HCT116 (cell line): ENCODE data around the gene ACLY. TPM values are rescaled to one million over a fixed set of nuclear protein-coding genes. Genes with fewer than 3 reads are reported as not detected.

Experiments used
- ATAC-seq: fragments of 200-7000 bp; cut with Tn5 transposase; 2 replicates; pipeline ENCODE4 v1.9.1; 2020; ENCODE audit warnings: mild to moderate bottlenecking, moderate library complexity
- BruUV-seq: library from RNA; stranded (reverse); fragments of 400-500 nt; replicated peaks from 2 replicates; lab custom pipeline; 2021; lab: Mats Ljungman, UMichigan
- CTCF ChIA-PET: fragments of 300-600 bp; sonication (Branson Sonifier 250); formaldehyde crosslinking; loops from one replicate; lab custom pipeline; 2021; ENCODE audit warnings: antibody characterized with exemption; lab: Charles Lee
- POLR2A ChIA-PET: fragments of 300-600, 350-600 bp; sonication (Branson Sonifier 250); formaldehyde crosslinking; loops from one replicate; lab custom pipeline; 2021; ENCODE audit warnings: antibody characterized with exemption; lab: Charles Lee
- RAD21 ChIA-PET, 2 experiments: fragments of 300-600 bp; sonication (Branson Sonifier 250); formaldehyde crosslinking; loops; one replicate each; lab custom pipeline; 2023; ENCODE audit warnings: low total read pairs in 2 of 2; ENCODE audit not compliant: uncharacterized antibody in 2 of 2, unreplicated experiment in 2 of 2, low non-redundant PET in 1 of 2; lab: Charles Lee
- DNase-seq: peaks from one replicate; pipeline ENCODE4 v3.0.0-alpha.2; 2010; ENCODE audit warnings: low read depth, low spot score
- H2AFZ ChIP-seq: fragments of 200-600 bp; shearing (Covaris generic), sonication (generic); 2 replicates; pipeline ENCODE4 v1.6.1; 2017; ENCODE audit warnings: low read depth, mixed run types, mixed read lengths, antibody characterized with exemption, low read length; ENCODE audit not compliant: poor library complexity, severe bottlenecking
- H3K27ac ChIP-seq: 2 replicates; pipeline ENCODE4 v1.5.1; 2012; ENCODE audit warnings: low read depth, low read length
- H3K27me3 ChIP-seq: fragments of 200-600 bp; sonication (generic); 2 replicates; pipeline ENCODE4 v1.6.1; 2016; ENCODE audit warnings: mixed run types, low read length, mixed read lengths; ENCODE audit not compliant: insufficient read depth
- H3K36me3 ChIP-seq, 2 experiments: fragments of 200-500 bp in 1 of 2; fragments of 200-600 bp in 1 of 2; sonication (Bioruptor generic) in 1 of 2; sonication (generic) in 1 of 2; 2 replicates each; pipeline versions ENCODE4 v1.5.1 to v1.6.1; 2014 to 2016; ENCODE audit warnings: low read length in 2 of 2, inconsistent platforms in 1 of 2, mixed read lengths in 1 of 2, mixed run types in 1 of 2; ENCODE audit not compliant: insufficient read depth in 2 of 2, control insufficient read depth in 1 of 2
- H3K4me1 ChIP-seq, 2 experiments: fragments of 200-600 bp in 1 of 2; sonication (generic) in 1 of 2; 2 replicates each; pipeline versions ENCODE4 v1.5.1 to v1.6.1; 2012 to 2017; ENCODE audit warnings: low read length in 2 of 2, inconsistent platforms in 1 of 2, mild to moderate bottlenecking in 1 of 2, mixed read lengths in 1 of 2, mixed run types in 1 of 2, moderate library complexity in 1 of 2; ENCODE audit not compliant: insufficient read depth in 2 of 2, control insufficient read depth in 1 of 2
- H3K4me2 ChIP-seq: fragments of 200-600 bp; sonication (generic); 2 replicates; pipeline ENCODE4 v1.6.1; 2017; ENCODE audit warnings: mixed run types, low read length, mixed read lengths
- H3K4me3 ChIP-seq, 2 experiments: fragments of 200-600 bp in 1 of 2; sonication (generic) in 1 of 2; replicated peaks in 1 of 2; 2 replicates each; pipeline ENCODE4 v1.5.1; 2011 to 2016; ENCODE audit warnings: low read length in 2 of 2, control low read depth in 1 of 2, low read depth in 1 of 2, mild to moderate bottlenecking in 1 of 2, mixed read lengths in 1 of 2, mixed run types in 1 of 2
- H3K79me2 ChIP-seq: fragments of 200-600 bp; sonication (generic); 2 replicates; pipeline ENCODE4 v1.6.1; 2017; ENCODE audit warnings: mild to moderate bottlenecking, mixed run types, low read length, moderate library complexity, mixed read lengths; ENCODE audit not compliant: insufficient read depth
- H3K9ac ChIP-seq: fragments of 200-600 bp; sonication (generic); 2 replicates; pipeline ENCODE4 v1.6.1; 2016; ENCODE audit warnings: low read length, mixed read lengths
- H3K9me2 ChIP-seq: fragments of 200-600 bp; sonication (generic), shearing (Covaris generic); 2 replicates; pipeline ENCODE4 v1.6.1; 2017; ENCODE audit warnings: mixed run types, mild to moderate bottlenecking, moderate library complexity; ENCODE audit not compliant: insufficient read depth
- H3K9me3 ChIP-seq, 2 experiments: fragments of 200-500 bp in 1 of 2; fragments of 200-600 bp in 1 of 2; sonication (Bioruptor generic) in 1 of 2; sonication (generic) in 1 of 2; 2 replicates each; pipeline ENCODE4 v1.6.1; 2014 to 2017; ENCODE audit warnings: low read length in 2 of 2, mixed read lengths in 2 of 2, inconsistent platforms in 1 of 2, low read depth in 1 of 2, mild to moderate bottlenecking in 1 of 2, mixed run types in 1 of 2, moderate library complexity in 1 of 2; ENCODE audit not compliant: control insufficient read depth in 1 of 2, insufficient read depth in 1 of 2
- H4K20me1 ChIP-seq: fragments of 200-600 bp; sonication (generic), shearing (Covaris generic); 2 replicates; pipeline ENCODE4 v1.6.1; 2017; ENCODE audit warnings: mixed run types, mild to moderate bottlenecking, moderate library complexity; ENCODE audit not compliant: insufficient read depth
- CBX3 ChIP-seq: IDR thresholded peaks from 2 replicates; pipeline ENCODE4 v1.6.1; 2012; ENCODE audit warnings: low read depth
- EZH2 ChIP-seq: fragments of 200-600 bp; sonication (generic); IDR thresholded peaks from 2 replicates; pipeline ENCODE4 v1.6.1; 2017; ENCODE audit warnings: antibody characterized with exemption, mixed run types
- EZH2phosphoT487 ChIP-seq: fragments of 200-600 bp; IDR thresholded peaks from 2 replicates; pipeline ENCODE4 v1.6.1; 2018; ENCODE audit warnings: antibody characterized with exemption, borderline replicate concordance
- FOSL1 ChIP-seq: IDR thresholded peaks from 2 replicates; pipeline ENCODE4 v1.6.1; 2012; ENCODE audit warnings: low read depth
- JUND ChIP-seq: IDR thresholded peaks from 2 replicates; pipeline ENCODE4 v1.6.1; 2012
- POLR2A ChIP-seq: IDR thresholded peaks from 2 replicates; pipeline ENCODE4 v1.7.0; 2011; ENCODE audit warnings: borderline replicate concordance; ENCODE audit not compliant: insufficient read depth, insufficient read length; ENCODE audit errors: extremely low read depth
- POLR2AphosphoS5 ChIP-seq: IDR thresholded peaks from 2 replicates; pipeline ENCODE4 v1.6.1; 2011; ENCODE audit warnings: mild to moderate bottlenecking, low read depth, low read length, moderate library complexity
- RAD21 ChIP-seq: IDR thresholded peaks from 2 replicates; pipeline ENCODE4 v1.6.1; 2012; ENCODE audit warnings: low read depth, mild to moderate bottlenecking
- SIN3A ChIP-seq: IDR thresholded peaks from 2 replicates; pipeline ENCODE4 v1.6.1; 2012; ENCODE audit warnings: low read depth
- SP1 ChIP-seq: IDR thresholded peaks from 2 replicates; pipeline ENCODE4 v1.6.1; 2012; ENCODE audit warnings: low read depth
- ZBTB33 ChIP-seq: IDR thresholded peaks from 2 replicates; pipeline ENCODE4 v1.6.1; 2011; ENCODE audit warnings: mild to moderate bottlenecking, low read length, moderate library complexity; ENCODE audit not compliant: insufficient replicate concordance; ENCODE audit errors: extremely low read depth
- ZFX ChIP-seq: fragments of 450-650 bp; IDR thresholded peaks from 2 replicates; pipeline ENCODE4 v1.6.1; 2017
- ZNF274 ChIP-seq: fragments of 200-500 bp; sonication (Bioruptor generic); IDR thresholded peaks from 2 replicates; pipeline ENCODE4 v1.6.1; 2014; ENCODE audit warnings: mild to moderate bottlenecking, low read depth, low read length, inconsistent platforms
- intact Hi-C: fragments of 100-400 bp; cut with micrococcal nuclease; formaldehyde crosslinking; loops from 2 replicates; pipeline ENCODE4 v1.10.0; 2022
- total RNA-seq: library from RNA; stranded (reverse); gene quantifications from one replicate; pipeline ENCODE4 v1.2.1, GENCODE V29; 2021; ENCODE audit not compliant: unreplicated experiment
- TF ChIP-seq, protein P1 (sequence below), 3 experiments: fragments of 200-600 bp in 1 of 3; sonication (generic) in 1 of 3; IDR thresholded peaks in 2 of 3; conservative IDR thresholded peaks in 1 of 3; 2 replicates each; pipeline ENCODE4 v1.5.1; 2012 to 2017; ENCODE audit warnings: low read depth in 2 of 3, low read length in 2 of 3, antibody characterized with exemption in 1 of 3, borderline replicate concordance in 1 of 3, control low read depth in 1 of 3, mild to moderate bottlenecking in 1 of 3, mixed read lengths in 1 of 3, mixed run types in 1 of 3, moderate library complexity in 1 of 3; ENCODE audit not compliant: insufficient read depth in 1 of 3
- TF ChIP-seq, protein P2 (sequence below): IDR thresholded peaks from 2 replicates; pipeline ENCODE4 v1.6.1; 2012; ENCODE audit warnings: low read depth

ACLY gene
- total RNA-seq, 1 experiment from 2014 or later = 222 TPM

- no peak for ATAC-seq
- BruUV-seq = no TSS peak
- no peak for DNase-seq
- no peak overlapping the region for H2AFZ ChIP-seq
- peaks cover 7 to 15% of the 10 kb centered on the region in 2 experiments for H3K4me1 ChIP-seq
- H3K4me3 ChIP-seq = no peak overlapping the region
- ChIA-PET POLR2A (interaction anchor here (1.2 kb wide), 1 partner anchor 32 kb away, joined by 3 read pairs; the partner anchor contains the start of gene ODAD4), CTCF (no interaction called here), RAD21 (no interaction called here)
- no peak overlapping the region for H3K27ac ChIP-seq
- intact Hi-C loops = loop anchor here (5.0 kb wide), 1 partner anchor 140 kb away; no protein-coding TSS in a partner anchor
- TF ChIP-seq ZFX = no peak
- TF ChIP-seq POLR2AphosphoS5 = no peak
- TF ChIP-seq FOSL1 = no peak
- no peak for TF ChIP-seq SP1
- TF ChIP-seq, protein P1, sequence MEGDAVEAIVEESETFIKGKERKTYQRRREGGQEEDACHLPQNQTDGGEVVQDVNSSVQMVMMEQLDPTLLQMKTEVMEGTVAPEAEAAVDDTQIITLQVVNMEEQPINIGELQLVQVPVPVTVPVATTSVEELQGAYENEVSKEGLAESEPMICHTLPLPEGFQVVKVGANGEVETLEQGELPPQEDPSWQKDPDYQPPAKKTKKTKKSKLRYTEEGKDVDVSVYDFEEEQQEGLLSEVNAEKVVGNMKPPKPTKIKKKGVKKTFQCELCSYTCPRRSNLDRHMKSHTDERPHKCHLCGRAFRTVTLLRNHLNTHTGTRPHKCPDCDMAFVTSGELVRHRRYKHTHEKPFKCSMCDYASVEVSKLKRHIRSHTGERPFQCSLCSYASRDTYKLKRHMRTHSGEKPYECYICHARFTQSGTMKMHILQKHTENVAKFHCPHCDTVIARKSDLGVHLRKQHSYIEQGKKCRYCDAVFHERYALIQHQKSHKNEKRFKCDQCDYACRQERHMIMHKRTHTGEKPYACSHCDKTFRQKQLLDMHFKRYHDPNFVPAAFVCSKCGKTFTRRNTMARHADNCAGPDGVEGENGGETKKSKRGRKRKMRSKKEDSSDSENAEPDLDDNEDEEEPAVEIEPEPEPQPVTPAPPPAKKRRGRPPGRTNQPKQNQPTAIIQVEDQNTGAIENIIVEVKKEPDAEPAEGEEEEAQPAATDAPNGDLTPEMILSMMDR (IDR thresholded peaks at IDR 0.05 in 2 of 3, conservative IDR thresholded peaks at IDR 0.05 in 1 of 3; ENCODE audit: borderline replicate concordance in 1 of 3, insufficient read depth in 1 of 3, low read depth in 2 of 3, low read length in 2 of 3) = no peak
- no peak for TF ChIP-seq EZH2phosphoT487
- no peak for TF ChIP-seq JUND
- TF ChIP-seq ZNF274 = no peak
- TF ChIP-seq, protein P2, sequence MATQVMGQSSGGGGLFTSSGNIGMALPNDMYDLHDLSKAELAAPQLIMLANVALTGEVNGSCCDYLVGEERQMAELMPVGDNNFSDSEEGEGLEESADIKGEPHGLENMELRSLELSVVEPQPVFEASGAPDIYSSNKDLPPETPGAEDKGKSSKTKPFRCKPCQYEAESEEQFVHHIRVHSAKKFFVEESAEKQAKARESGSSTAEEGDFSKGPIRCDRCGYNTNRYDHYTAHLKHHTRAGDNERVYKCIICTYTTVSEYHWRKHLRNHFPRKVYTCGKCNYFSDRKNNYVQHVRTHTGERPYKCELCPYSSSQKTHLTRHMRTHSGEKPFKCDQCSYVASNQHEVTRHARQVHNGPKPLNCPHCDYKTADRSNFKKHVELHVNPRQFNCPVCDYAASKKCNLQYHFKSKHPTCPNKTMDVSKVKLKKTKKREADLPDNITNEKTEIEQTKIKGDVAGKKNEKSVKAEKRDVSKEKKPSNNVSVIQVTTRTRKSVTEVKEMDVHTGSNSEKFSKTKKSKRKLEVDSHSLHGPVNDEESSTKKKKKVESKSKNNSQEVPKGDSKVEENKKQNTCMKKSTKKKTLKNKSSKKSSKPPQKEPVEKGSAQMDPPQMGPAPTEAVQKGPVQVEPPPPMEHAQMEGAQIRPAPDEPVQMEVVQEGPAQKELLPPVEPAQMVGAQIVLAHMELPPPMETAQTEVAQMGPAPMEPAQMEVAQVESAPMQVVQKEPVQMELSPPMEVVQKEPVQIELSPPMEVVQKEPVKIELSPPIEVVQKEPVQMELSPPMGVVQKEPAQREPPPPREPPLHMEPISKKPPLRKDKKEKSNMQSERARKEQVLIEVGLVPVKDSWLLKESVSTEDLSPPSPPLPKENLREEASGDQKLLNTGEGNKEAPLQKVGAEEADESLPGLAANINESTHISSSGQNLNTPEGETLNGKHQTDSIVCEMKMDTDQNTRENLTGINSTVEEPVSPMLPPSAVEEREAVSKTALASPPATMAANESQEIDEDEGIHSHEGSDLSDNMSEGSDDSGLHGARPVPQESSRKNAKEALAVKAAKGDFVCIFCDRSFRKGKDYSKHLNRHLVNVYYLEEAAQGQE = no peak
- no peak for TF ChIP-seq ZBTB33
- TF ChIP-seq SIN3A = no peak
- no peak for TF ChIP-seq CBX3
- no peak for TF ChIP-seq RAD21
- TF ChIP-seq EZH2 = no peak
- TF ChIP-seq POLR2A = no peak
- no peaks in the 10 kb centered on the region for H3K36me3 ChIP-seq
- H3K4me2 ChIP-seq = no peak overlapping the region
- peaks cover 4% of the 10 kb centered on the region; the same call in 1 of the 2 replicates for H3K79me2 ChIP-seq
- no peaks in the 10 kb centered on the region for H3K9me2 ChIP-seq
- no peaks in the 10 kb centered on the region for H4K20me1 ChIP-seq
- H3K9me3 ChIP-seq = no peaks in the 10 kb centered on the region
- H3K9ac ChIP-seq = no peak overlapping the region
- no peaks in the 10 kb centered on the region for H3K27me3 ChIP-seq
Measured at GRCh38 chr17:41962111-41962510, 43.4 kb upstream of the ACLY start.
